ENCODE data around the gene GFOD1. TPM values are rescaled to one million over a fixed set of nuclear protein-coding genes. Genes with fewer than 3 reads are reported as not detected.

GFOD1 gene
- total and polyA plus RNA-seq, 11 donors: 16.2 to 65.8 (median 41.5) TPM

- DNase-seq: no peak
- Histone ChIP-seq H3K27ac (no peak overlapping the region), H3K36me3 (no peaks in the 10 kb centered on the region), H3K9me3 (no peaks in the 10 kb centered on the region), H3K4me3 (no peak overlapping the region), H3K4me1 (peaks cover 0 to 60% (median 37%) of the 10 kb centered on the region in 12 donors), H3K27me3 (no peaks in the 10 kb centered on the region)
- TF ChIP-seq, protein P1, sequence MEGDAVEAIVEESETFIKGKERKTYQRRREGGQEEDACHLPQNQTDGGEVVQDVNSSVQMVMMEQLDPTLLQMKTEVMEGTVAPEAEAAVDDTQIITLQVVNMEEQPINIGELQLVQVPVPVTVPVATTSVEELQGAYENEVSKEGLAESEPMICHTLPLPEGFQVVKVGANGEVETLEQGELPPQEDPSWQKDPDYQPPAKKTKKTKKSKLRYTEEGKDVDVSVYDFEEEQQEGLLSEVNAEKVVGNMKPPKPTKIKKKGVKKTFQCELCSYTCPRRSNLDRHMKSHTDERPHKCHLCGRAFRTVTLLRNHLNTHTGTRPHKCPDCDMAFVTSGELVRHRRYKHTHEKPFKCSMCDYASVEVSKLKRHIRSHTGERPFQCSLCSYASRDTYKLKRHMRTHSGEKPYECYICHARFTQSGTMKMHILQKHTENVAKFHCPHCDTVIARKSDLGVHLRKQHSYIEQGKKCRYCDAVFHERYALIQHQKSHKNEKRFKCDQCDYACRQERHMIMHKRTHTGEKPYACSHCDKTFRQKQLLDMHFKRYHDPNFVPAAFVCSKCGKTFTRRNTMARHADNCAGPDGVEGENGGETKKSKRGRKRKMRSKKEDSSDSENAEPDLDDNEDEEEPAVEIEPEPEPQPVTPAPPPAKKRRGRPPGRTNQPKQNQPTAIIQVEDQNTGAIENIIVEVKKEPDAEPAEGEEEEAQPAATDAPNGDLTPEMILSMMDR (IDR thresholded peaks at IDR 0.05): no peak
- no peak for TF ChIP-seq POLR2A (IDR thresholded peaks at IDR 0.05)
- intact Hi-C loops (cut with DNase I): no loop called here
- ATAC-seq: no peak
- 90 to 95% (median 92%) methylated on average over 5 of the region's 5 CpGs for WGBS, 4 donors
Observed at GRCh38 chr6:13370623-13371022, 116.8 kb downstream of the GFOD1 start.

DNA sequence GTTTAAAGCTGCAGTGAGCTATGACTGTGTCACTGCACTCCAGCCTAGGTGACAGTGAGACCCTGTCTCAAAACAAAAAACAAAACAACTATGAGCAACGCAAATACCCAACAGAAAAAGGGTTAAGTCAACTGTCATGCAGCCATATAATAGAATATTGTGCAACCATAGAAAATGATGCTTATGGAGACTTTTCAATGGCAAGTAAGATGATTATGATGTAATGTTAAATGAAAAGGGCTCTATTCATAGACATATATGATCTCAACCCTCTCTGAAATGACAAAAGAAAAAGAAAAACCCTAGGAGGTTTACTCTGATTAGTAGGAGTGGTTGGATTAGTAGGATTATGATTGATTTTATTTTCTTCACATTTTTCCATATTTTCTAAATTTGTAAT lies 117.8 kb downstream of the GFOD1 start:
- 0 to 97% (median 47%) methylated on average over 1 of the region's 1 CpG for WGBS, 4 donors
- TF ChIP-seq, protein P1 (IDR thresholded peaks at IDR 0.05): no peak
- TF ChIP-seq POLR2A (IDR thresholded peaks at IDR 0.05): no peak
- Histone ChIP-seq H3K27me3 (no peaks in the 10 kb centered on the region), H3K9me3 (no peaks in the 10 kb centered on the region), H3K36me3 (peaks cover 0 to 10% (median 6%) of the 10 kb centered on the region in 9 donors), H3K4me3 (no peak overlapping the region), H3K4me1 (peaks cover 0 to 56% (median 37%) of the 10 kb centered on the region in 12 donors), H3K27ac (no peak overlapping the region)
- ATAC-seq (no peak), DNase-seq (no peak)
- intact Hi-C loops (cut with DNase I): no loop called here

DNA sequence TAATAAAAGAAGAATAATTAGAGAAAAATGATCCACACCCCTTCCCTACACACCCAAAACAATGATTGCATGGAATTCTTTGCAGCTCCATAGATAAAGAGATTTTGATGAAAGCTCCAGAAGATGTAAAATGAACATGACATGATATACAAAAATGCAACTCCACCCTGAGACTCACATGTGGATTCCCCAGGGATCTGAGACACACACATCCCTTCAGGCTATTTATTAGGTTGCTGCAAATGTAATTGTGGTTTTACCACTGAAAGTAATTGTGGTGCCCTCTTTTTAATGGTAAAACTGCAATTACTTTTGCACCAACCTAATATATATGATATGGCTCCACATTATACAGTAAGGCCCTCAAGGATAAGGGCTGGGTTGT lies 118.7 kb downstream of the GFOD1 start:
- intact Hi-C loops (cut with DNase I): no loop called here
- Histone ChIP-seq H3K27me3 (no peaks in the 10 kb centered on the region), H3K27ac (no peak overlapping the region), H3K4me1 (peaks cover 0 to 62% (median 38%) of the 10 kb centered on the region in 12 donors), H3K9me3 (no peaks in the 10 kb centered on the region), H3K4me3 (no peak overlapping the region), H3K36me3 (peaks cover 0 to 15% (median 8%) of the 10 kb centered on the region in 9 donors)
- ATAC-seq (no peak), DNase-seq (no peak)
- TF ChIP-seq, protein P1 (IDR thresholded peaks at IDR 0.05): no peak
- TF ChIP-seq POLR2A (IDR thresholded peaks at IDR 0.05): no peak

DNA sequence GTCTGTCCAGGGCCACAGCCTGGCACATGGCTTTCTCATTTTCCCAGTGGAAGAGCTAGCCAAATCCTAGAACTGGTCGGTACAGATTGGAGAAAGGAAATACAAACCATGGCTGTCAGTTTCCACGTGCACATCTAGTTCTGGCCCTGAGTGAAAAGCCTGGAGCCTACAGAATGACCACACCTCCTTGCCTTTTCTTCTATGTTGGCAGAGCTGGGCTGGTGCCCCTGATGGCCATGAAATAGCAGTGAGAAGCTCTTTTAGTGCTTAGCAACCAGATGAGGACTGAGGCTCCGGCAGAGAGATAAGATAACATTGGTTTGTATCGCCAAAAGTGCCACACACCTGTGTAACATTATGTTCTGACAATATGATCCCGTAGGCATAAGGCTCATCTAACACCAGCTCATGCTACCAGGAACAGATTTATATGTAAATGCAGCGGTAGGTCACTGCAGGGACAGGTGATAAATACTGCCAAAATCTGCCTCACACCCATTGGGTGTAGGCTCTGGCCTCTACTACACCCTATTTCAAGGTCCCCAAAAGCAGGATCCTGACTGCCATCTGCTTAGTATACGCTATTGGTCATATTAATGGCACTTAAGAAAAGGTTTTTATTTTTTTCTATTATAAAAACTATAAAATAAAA lies 119.2 kb downstream of the GFOD1 start:
- peak overlapping the region in 6 of 12 donors; percentile 7 to 52 (median 32) for H3K27ac ChIP-seq
- H3K9me3 ChIP-seq: no peaks in the 10 kb centered on the region
- peaks cover 0 to 15% (median 8%) of the 10 kb centered on the region in 9 donors for H3K36me3 ChIP-seq
- no peak for DNase-seq
- TF ChIP-seq POLR2A (IDR thresholded peaks at IDR 0.05): no peak
- TF ChIP-seq, protein P1 (IDR thresholded peaks at IDR 0.05): no peak
- intact Hi-C loops (cut with DNase I): no loop called here
- no peaks in the 10 kb centered on the region for H3K27me3 ChIP-seq
- WGBS, 4 donors: 54 to 59% (median 58%) methylated on average over 7 of the region's 7 CpGs
- H3K4me1 ChIP-seq: peaks cover 0 to 68% (median 37%) of the 10 kb centered on the region in 12 donors
- H3K4me3 ChIP-seq: no peak overlapping the region
- ATAC-seq: peak; percentile 25 to 71 (median 34)

Measured in heart left ventricle (tissue), 16 donors.